Lung microvascular endothelial cell (primary cell): ENCODE results near the gene ARFRP1. TPM values are rescaled to one million over a fixed set of nuclear protein-coding genes. Genes with fewer than 3 reads are reported as not detected.
"Not testable (repeated sequence)": the region's sequence is repeated elsewhere in the genome, so short reads cannot be mapped to it uniquely, and the experiment has no call there.

ENCODE experiments used
- DNase-seq, 2 donors: peaks; one replicate each; pipeline versions ENCODE4 v3.0.0 to v3.0.0-alpha.2; 2010; ENCODE audit warnings: low read depth in 2 of 2
- total RNA-seq: library from RNA; depleted of rRNA; stranded (reverse); fragments of >200 nt; gene quantifications from 2 replicates; pipeline ENCODE4 v1.2.1, GENCODE V29; 2014

ARFRP1 gene
- total RNA-seq, 1 donor from 2014 or later = 31.2 TPM

DNA sequence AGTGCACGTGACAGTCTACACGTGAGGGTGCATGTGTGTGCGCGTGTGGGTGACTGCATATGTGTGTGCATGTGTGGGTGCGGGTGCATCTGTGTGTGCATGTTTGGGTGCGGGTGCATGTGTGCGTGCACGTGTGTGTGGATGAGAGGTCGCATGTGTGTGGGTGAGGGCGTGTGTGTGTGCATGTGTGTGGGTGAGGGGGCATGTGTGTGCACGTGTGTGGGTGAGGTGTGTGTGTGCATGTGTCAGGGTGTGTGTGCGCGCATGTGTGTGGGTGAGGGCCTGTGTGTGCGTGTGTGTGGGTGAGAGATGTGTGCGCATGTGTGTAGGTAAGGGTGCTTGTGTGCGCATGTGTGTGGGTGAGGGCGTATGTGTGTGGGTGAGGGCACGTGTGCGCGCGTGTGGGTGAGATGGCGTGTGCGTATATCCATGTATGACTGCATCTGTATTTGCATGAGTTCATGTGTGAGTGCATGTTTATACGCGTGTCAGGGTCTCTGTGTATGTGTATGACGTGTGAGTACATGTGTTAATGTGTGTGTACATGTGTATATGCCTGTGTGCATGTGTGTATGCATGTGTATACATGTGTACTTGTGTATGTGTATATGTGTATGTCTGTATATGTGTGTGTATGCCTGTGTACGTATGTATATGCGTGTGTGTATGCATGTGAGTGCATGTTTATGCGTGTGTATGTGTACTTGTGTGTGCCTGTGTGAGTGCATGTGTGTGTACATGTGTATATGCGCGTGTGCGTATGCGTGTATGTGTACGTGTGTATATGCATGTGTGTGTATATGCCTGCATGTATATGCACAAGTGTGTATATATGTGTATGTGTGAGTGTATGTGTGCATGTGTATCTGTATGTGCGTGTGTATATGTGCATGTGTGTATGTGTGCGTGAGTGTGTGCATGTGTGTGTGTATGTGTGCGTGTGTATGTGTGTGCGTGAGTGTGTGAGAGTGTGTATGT lies 24.6 kb upstream of the ARFRP1 start:
- peak in 1 of 2 donors; percentile 0 for DNase-seq

DNA sequence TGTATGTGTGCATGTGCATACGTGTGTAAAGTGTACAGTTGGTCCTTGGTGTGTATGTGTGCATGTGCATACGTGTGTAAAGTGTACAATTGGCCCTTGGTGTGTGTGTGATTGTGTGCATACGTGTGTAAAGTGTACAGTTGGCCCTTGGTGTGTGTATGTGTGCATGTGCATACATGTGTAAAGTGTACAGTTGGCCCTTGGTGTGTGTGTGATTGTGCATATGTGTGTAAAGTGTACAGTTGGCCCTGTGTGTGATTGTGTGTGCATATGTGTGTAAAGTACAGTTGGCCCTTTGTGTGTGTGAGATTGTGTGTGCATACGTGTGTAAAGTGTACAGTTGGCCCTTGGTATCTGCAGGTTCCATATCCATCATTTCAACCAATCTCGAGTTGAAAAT lies 23.6 kb upstream of the ARFRP1 start:
- no peak for DNase-seq

DNA sequence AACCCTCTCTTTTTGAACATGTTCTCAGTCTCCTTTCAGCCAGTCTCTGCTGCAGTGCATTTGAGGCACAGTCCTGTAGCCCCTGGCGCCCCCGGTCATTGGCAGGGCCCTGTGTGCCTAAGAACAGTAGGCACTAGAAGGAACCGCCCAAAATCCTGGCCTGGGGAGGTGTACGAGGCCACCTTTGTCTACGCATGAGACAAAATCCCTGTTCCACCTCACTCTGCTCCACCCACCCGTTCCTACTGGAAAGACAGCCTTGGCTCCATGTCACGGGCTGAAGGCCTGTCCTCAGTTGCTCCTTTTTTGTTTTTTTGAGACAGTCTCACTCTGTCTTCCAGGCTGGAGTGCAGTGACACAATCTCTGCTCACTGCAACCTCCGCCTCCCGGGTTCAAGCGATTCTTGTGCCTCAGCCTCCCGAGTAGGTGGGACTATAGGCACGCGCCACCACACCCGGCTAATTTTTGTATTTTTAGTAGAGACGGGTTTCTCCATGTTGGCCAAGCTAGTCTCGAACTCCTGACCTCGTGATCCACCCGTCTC lies 22.5 kb upstream of the ARFRP1 start:
- DNase-seq = not testable (repeated sequence)

DNA sequence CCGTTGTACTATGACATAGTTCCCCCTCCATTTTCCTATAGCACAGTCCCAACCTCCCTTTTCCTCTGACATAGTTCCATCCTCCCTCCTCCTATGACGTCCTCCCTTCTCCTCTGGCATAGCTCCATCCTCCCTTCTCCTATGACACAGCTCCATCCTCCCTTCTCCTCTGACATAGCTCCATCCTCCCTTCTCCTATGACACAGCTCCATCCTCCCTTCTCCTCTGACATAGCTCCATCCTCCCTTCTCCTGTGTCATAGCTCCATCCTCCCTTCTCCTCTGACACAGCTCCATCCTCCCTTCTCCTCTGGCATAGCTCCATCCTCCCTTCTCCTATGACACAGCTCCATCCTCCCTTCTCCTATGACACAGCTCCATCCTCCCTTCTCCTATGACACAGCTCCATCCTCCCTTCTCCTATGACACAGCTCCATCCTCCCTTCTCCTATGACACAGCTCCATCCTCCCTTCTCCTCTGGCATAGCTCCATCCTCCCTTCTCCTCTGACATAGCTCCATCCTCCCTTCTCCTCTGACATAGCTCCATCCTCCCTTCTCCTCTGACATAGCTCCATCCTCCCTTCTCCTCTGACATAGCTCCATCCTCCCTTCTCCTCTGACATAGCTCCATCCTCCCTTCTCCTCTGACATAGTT lies 15.3 kb upstream of the ARFRP1 start:
- not testable (repeated sequence) for DNase-seq

DNA sequence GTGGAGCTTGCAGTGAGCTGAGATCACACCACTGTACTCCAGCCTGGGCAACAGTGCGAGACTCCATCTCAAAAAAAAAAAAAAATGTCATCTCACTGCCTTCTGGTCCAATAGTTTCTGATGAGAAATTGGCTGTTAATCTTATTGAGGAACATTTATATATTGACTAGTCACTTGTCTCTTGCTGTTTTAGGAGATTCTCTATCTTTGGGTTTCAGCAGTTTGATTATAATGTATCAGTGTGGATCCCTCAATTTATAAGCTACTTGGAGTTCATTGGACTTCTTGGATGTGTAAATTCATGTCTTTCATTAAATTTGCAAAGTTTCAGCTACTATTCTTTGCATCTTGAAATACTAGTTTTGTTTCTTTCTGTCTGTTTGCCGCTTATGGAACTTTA lies 11.2 kb upstream of the ARFRP1 start:
- no peak for DNase-seq

DNA sequence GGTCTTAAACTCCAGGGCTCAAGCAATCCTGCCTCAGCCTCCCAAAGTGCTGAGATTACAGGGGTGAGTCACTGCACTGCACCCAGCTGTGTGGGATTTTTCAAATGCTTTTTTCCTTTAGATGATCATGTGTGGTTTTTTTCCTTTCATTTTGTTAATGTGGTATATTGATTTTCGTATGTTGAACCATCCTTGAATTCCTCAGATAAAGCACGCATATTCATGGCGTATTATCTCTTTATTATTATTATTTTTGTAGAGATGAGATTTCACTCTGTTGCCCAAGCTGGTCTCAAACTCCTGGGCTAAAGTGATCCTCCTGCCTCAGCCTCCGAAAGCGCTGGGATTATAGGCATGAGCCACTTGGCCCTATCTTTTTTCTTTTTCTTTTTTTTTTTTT lies 7.1 kb upstream of the ARFRP1 start:
- no peak for DNase-seq

DNA sequence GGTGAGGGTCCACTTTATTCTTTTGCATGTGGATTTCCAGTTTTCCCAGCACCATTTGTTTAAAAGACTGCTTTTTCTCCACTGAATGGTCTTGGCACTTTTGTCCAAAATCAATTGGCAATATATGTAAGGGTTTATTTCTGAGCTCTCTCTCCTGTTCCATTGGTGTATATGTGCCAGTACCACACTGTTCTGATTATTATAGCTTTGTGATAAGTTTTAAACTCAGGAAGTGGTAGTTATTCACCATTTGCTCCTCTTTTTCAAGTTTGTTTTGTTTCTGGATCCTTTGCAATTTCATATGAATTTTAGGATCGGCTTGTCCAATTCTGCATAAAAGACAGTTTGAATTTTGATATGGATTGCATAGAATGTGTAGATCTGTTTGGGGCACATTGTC lies 4.4 kb upstream of the ARFRP1 start:
- DNase-seq = no peak

DNA sequence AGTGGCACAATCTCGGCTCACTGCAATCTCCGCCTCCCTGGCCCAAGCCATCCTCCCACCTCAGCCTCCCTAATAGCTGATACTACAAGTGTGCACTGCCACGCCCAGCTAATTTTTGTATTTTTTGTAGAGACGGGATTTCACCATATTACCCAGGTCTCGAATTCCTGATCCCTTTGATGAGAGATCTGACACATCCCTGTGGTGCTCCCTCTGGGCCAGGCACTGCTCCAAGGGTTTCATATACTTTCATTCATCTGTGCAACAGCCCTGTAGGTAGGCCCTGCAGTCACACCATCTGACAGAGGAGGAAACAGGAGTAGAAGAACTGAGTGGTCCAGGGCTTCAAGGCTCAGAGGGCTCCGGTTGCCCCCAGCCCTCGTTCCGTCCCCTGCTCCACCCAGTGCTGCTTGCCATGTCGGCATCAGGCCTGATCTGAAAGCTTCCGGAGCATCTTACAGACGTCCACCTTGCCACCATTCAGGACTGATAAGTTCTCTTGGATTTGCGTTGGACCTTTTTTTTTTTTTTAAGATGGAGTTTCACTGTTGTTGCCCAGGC lies 3.4 kb upstream of the ARFRP1 start:
- no peak for DNase-seq

DNA sequence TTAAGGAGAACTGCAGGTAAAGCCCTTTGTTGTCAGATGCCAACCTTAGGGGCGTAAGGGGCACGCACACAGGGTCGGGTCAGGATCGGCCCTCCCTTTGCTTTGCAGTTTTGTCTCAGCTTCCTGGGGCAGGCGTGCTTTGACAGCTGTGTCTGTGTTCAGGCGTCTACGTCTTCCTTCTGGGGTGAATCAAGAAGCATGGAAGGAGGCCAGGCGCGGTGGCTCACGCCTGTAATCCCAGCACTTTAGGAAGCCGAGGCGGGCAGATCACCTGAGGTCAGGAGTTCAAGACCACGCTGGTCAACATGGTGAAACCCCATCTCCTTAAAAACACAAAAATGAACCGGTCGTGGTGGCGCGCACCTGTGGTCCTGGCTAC lies 1.4 kb upstream of the ARFRP1 start:
- DNase-seq = peak in 1 of 2 donors; percentile 0

DNA sequence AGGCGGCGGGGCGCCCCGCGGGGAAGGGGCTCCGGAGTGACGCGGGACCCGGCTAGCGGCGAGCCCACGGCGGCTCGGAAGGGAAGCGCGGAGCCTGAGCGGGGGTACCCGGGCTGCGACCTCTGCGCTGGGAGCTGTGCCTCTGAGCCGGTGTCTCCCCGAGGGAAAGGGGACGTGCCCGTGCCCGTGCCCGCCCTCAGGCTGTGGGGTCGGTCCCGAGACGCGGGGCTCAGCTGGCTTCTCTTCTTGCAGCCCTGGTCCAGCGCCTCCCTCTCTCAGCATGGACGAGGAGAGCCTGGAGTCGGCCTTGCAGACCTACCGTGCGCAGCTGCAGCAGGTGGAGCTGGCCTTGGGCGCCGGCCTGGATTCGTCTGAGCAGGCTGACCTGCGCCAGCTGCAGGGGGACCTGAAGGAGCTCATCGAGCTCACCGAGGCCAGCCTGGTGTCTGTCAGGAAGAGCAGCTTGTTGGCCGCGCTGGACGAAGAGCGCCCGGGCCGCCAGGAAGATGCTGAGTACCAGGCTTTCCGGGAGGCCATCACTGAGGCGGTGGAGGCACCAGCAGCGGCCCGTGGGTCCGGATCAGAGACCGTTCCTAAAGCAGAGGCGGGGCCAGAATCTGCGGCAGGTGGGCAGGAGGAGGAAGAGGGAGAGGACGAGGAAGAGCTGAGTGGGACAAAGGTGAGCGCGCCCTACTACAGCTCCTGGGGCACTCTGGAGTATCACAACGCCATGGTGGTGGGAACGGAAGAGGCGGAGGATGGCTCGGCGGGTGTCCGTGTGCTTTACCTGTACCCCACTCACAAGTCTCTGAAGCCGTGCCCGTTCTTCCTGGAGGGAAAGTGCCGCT lies 749 bp upstream of the ARFRP1 start:
- DNase-seq = peak; percentile 32 to 37

DNA sequence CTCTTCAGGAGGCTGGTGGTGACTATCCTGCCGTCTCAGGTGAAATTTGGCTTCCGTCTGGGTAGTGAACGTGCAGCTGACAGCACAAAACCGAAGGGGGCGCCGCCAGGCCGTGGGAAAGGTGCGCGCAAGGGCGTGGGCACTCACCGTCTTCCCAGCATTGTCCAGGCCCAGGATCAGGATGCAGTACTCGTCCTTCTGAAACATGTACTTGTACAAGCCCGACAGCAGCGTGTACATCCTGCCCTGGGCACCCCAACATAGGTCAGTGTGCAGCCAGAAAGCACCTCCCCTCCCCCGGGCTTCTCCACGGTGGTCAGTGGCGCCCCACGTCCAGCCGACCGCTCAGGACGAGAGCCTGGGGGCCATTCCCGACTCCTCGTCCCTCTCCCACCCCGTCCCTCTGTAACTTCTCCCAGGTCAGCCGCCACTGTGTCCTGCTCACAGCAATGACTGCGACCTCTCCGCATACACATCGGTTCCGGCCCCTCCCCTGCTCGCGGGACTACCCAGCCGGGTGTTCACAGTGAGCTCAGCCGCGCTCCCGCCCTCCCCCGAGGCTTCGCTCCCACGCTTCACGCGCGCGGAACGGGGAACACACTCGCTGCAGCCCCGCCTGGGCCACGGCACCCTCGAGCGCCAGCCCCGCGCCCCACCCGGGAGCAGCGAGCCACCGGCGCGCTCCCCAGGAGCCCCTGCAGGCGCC lies 771 bp downstream of the ARFRP1 start:
- DNase-seq = peak; percentile 64 to 72

DNA sequence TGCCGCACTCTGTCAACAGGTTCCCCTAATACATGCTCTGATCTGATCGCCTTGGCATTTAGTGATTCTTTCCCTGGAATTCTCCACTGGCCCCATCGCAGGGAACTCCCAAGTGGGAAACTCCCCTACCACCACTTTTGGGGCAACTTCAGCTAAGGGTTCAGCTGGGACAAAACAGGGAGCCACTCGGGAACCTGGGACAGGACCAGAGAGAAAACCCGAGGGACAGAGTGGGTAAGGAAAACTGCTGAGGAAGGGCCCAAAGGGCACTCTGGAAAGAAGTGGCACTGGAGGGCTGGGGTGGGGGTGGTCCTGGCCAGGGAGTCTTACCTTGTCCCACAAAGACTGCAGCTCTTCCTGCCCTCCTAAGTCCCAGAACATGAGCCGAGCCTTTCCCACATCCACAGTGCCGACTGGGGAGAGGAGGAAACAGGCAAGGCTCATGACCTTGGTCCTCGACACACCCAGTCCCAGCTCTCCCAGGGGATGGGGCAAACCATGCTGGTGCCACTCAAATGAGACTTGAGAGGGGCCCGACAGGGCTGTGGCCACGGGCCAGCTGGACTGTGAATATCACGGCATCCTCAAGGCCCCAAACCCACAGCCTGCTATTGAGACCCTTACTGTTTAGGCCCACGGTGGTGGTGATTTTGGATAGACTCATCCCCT lies 1.6 kb downstream of the ARFRP1 start:
- DNase-seq = peak in 1 of 2 donors; percentile 1

DNA sequence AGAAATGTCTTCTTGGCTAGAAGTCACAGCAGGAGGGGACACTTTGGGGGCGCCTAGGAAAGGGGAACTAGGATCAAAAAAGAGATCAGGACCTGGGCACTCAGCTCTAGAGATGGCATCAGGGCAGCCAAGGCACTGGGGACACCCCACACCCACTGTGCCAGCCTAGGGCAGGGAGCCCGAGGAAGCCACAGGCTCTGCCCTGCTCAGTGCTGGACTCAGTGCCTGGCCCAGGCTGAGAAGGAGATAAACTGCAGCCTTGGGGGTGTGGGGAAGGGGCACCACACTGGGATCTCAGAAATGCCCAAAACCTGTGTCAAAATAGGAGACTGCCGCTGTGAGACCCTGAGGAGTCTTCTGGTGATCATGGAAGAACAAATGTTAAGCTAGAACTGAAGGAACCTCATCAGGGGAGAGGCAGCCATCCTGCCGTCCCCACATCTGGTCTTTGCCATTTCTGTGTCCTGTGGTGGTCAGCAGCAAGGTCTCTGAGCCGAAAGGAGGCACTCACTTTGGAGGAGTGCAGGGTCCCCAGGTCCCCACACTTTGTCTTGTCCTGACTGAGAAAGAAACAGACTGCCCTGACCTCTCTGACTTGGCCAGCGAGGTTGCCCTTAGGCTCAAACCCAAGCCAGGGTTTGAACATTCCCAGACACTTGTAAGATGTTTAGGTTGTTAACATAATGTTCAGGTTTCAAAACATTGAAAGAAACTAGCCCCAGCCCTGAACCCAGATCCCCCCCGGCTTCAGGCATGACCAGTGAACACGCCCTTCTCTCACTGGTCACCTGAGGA lies 2.3 kb downstream of the ARFRP1 start:
- DNase-seq = no peak

DNA sequence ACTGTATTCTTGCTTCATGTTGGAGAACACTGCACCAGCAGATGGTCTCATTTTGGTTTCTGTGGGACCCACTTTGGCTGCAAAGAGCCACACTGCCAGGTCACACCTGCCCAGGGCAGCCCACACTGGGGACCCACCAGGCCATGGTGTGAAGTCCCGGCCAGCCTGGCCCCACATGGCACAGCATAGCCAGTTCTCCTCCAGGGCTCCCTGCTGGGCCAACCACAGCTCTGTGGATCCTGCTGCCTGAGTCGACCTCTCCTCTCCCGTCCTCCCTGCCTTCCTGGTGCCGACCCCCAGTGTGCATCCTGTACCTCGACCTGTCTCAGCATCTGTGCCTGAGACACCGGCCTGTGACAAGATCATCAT lies 3.0 kb downstream of the ARFRP1 start:
- peak in 1 of 2 donors; percentile 0 for DNase-seq

DNA sequence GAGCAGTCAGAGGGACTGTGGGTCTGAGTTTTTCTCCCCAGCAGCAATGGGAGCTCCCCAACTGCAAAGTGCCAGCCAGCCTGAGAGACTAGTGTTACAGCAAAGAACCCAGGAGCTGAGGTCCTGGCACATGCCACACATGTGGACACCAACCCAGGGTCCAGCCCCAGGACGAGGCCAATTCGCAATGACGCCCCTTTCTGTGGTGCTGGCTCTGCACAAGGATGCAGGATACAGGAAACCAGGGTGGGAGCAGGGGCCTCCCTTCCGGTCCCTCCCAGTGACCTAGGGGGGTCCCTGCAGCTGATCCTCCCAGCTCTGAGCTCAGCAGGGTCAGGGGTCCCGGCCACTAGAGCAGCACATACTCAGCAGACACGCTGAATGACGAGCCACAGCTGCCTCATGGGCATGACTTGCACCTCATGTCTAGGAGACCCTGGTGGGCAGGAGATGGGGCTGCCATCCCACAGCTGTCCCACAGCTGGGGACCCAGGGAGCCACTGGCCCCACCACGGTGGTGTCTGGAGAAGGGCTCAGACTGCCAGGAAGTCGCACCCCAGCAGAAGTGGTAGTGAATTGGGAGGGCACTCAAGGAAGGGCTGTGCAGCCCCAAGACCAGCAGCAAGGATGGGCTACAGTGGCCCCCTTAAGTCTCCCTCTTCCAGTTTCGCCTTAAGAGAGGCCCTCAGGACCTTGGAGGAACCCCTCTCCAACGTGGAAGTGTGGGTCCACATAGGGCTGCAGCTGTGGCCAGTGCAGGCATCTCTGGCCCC lies 3.6 kb downstream of the ARFRP1 start:
- DNase-seq = peak in 1 of 2 donors; percentile 0

DNA sequence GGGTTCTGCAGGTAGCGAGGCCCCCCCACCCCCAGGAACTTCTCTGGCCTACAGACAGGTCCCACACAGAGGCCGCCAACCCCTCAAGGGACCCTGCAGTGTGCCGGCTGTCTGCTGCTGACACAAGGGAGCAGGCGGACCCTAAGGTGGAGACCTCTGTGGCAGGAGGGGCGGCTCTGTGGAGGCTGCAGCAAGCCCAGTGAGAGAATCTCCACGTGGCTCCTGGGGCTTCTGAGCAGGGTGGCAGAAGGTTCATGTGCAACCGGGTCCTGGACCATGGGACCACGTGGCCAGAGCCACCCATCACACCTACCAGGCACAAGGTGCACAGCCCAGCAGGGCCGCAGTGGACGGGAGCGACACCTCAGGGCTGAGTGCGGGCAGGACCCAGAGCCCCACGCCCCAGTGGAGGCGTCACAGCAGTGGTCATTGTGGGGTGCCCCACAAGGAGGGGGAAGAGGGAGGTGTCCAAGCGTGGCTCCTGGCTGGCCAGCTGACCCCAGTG lies 4.3 kb downstream of the ARFRP1 start:
- no peak for DNase-seq

DNA sequence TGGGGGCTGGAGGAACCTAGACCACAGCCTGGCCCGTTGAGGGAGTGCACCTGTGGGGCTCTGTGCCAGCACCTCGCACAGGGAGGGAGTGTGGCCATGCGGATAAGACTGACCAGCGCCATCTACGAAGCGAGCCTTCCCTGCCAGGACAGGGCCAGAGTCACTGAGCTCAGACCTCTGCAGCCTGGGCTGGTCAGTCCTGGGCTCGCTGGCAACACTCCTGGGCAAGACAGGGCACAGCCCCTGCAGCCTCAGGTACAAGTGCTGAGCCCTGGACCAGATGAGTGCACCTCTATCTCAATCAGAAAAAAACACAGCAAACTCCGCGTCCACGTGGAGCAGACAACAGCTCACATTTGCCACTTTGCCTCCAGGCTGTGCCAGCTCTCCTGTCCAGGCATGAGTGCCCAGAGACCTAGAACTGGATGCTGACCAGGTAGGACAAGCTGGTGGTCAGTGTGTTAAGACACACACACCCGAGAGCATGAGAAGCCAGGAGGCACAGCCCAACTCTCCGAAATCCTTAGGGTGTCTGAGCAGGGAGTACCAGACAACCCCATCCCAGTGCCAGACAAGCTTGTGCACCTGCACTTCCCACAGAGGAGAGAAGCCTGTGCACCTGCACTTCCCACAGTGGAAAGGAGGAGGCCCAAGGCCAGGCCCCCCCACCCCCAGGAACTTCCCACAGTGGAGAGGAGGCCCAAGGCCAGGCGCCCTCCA lies 4.9 kb downstream of the ARFRP1 start:
- DNase-seq = no peak
